H1 (cell line): Measurements from ENCODE around the gene PLXNA3. TPM values are rescaled to one million over a fixed set of nuclear protein-coding genes. Genes with fewer than 3 reads are reported as not detected.

Experiments
- EGR1 ChIP-seq: IDR thresholded peaks from 2 replicates; pipeline ENCODE4 v1.6.1; 2011; ENCODE audit warnings: low read depth, low read length, borderline replicate concordance
- GTF2F1 ChIP-seq: IDR thresholded peaks from 2 replicates; pipeline ENCODE4 v1.6.1; 2012; ENCODE audit warnings: low read depth, low read length, improper control_type of control experiment, borderline replicate concordance
- PHF8 ChIP-seq: fragments of 200-600 bp; sonication (generic); conservative IDR thresholded peaks from 2 replicates; pipeline ENCODE4 v1.7.1; 2012; ENCODE audit warnings: low read depth, mild to moderate bottlenecking, inconsistent platforms, low read length, moderate library complexity
- POLR2A ChIP-seq, 2 experiments: IDR thresholded peaks; 1 replicate in 1 of 2; 2 replicates in 1 of 2; pipeline ENCODE4 v1.6.1; 2011; ENCODE audit warnings: low read depth in 2 of 2, low read length in 2 of 2, mild to moderate bottlenecking in 2 of 2; ENCODE audit errors: control extremely low read depth in 1 of 2
- RBBP5 ChIP-seq: IDR thresholded peaks from 2 replicates; pipeline ENCODE4 v1.7.1; 2012; ENCODE audit warnings: low read depth, mild to moderate bottlenecking, inconsistent platforms, low read length, moderate library complexity, borderline replicate concordance
- SP2 ChIP-seq: IDR thresholded peaks from 2 replicates; pipeline ENCODE4 v1.6.1; 2012; ENCODE audit warnings: mild to moderate bottlenecking, low read length, inconsistent platforms
- TEAD4 ChIP-seq: IDR thresholded peaks from 2 replicates; pipeline ENCODE4 v1.6.1; 2012; ENCODE audit warnings: low read depth, low read length, inconsistent platforms, mixed read lengths
- polyA plus RNA-seq, 7 experiments: library from polyadenylated mRNA; depleted of rRNA in 3 of 7; stranded (reverse) in 5 of 7; unstranded in 2 of 7; fragments of >200 nt in 5 of 7; fragments of 200-250 nt in 2 of 7; gene quantifications; 1 replicate in 5 of 7; 2 replicates in 1 of 7; 4 replicates in 1 of 7; pipeline versions ENCODE4 v1.2.1 to v1.2.3, GENCODE V29; 2011 to 2013; ENCODE audit warnings: missing spikeins in 2 of 7, mixed read lengths in 2 of 7
- total RNA-seq: library from RNA; stranded (reverse); fragmentation: NEBNext Ultra II Directional; extraction: Animal tissue kit (Norgen Biotek cat#: 25700); gene quantifications from 2 replicates; pipeline ENCODE4 v1.2.1, GENCODE V29; 2021

The PLXNA3 gene
- total and polyA plus RNA-seq, 2 of the 8 experiments (the other 6 are each of a cell fraction or from before 2014, with no cell fraction given) = 10.7 to 18.2 TPM

DNA sequence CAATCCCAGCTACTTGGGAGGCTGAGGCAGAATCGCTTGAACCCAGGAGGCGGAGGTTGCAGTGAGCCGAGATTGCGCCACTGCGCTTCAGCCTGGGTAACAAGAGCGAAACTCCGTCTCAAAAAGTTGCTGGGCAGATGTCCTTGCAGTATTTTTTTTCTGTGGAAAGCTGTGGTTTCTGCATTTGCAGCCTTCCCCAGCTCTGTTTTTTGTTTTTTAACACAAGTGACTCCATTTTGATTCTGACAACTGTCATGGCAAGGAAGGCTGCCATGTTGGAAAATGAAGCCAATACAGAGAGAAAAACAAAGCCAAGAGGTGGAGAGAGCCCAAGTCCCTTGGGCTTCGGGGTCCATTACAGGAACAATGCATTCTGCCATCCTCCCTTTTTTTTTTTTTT lies 44.0 kb downstream of the PLXNA3 start (continued):
- TF ChIP-seq EGR1 = no peak
- TF ChIP-seq RBBP5 = no peak
- no peak for TF ChIP-seq POLR2A (IDR thresholded peaks at IDR 0.05; ENCODE audit: control extremely low read depth in 1 of 2, low read depth in 2 of 2, low read length in 2 of 2)
- no peak for TF ChIP-seq GTF2F1
- TF ChIP-seq SP2 = no peak
- no peak for TF ChIP-seq PHF8
- no peak for TF ChIP-seq TEAD4
